Measurements from ENCODE around the gene MMP23B. TPM values are rescaled to one million over a fixed set of nuclear protein-coding genes. Genes with fewer than 3 reads are reported as not detected.

MMP23B gene
- total RNA-seq, 2 donors from 2014 or later: 87.2 to 201 TPM

DNA sequence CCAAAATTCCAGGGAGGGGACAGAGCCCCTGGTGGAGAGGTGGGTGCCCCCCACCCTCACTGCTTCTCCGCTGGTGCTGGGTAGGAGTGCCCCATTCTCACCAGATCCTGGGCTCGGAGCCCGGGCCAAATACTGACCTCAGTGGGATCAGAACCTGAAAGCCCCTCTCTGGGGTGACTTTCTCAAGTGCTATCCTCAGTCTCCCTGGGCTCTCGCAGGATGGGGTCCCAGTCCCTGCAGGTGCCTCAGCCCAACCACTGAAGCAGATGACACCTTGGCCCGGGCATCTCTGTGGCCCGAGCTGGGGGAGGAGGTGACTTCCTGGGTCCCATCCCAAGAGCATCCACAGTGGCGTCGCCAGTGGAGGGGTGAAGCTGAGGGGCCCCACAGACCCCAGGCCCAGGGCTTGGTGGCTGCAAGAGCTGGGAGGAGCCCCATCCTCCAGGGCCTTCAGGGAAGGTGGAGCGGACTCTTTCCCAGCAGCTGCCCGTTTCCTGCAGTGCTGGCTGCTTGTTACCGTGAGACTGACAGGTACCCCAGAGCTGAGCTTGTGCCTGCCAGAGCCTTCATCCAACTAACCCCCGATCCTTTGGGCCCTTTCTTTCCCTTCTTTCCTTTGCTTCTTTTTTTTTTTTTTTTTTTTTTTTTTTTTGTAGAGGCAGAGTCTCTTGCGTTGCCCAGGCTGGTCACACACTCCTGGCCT, 28.2 kb upstream of the MMP23B start:
- Histone ChIP-seq H3K9me3 (no peaks in the 10 kb centered on the region), H3K27me3 (replicated peaks; ENCODE audit: insufficient read depth) (no peaks in the 10 kb centered on the region)
- TF ChIP-seq, protein P1, sequence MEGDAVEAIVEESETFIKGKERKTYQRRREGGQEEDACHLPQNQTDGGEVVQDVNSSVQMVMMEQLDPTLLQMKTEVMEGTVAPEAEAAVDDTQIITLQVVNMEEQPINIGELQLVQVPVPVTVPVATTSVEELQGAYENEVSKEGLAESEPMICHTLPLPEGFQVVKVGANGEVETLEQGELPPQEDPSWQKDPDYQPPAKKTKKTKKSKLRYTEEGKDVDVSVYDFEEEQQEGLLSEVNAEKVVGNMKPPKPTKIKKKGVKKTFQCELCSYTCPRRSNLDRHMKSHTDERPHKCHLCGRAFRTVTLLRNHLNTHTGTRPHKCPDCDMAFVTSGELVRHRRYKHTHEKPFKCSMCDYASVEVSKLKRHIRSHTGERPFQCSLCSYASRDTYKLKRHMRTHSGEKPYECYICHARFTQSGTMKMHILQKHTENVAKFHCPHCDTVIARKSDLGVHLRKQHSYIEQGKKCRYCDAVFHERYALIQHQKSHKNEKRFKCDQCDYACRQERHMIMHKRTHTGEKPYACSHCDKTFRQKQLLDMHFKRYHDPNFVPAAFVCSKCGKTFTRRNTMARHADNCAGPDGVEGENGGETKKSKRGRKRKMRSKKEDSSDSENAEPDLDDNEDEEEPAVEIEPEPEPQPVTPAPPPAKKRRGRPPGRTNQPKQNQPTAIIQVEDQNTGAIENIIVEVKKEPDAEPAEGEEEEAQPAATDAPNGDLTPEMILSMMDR (IDR thresholded peaks at IDR 0.05): no peak

DNA sequence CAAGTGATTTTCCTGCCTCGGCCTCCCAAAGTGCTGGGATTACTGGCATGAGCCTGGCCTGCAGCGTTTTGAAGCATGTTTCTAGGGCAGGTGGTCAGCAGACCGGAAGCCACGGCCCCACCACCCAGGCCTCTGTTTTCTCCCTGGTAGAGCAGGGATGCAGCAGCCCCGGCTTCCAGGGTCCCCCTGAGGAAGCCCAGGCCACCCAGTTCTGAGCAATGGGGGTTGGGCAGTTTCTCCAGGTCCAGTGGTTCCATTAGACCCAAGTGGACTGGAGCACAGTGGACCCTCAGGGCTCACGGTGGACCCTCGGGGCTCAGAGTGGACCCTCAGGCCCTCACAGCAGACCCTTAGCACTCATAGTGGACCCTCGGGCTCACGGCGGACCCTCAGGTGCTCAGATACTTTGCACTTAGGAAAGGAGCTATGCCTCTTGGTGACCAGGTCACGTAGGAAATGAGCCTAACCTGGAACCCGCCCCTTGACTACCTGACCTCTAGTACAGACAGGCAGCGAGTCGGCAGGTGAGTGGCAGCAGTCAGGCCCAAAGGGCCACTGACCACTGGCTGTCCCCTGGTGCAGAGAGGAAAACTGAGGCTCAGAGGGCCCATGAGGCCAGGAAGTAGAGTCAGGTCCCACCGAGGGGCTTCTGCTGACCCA, 27.5 kb upstream of the MMP23B start:
- no peaks in the 10 kb centered on the region for H3K9me3 ChIP-seq
- no peak overlapping the region for H3K27ac ChIP-seq
- no peak overlapping the region for H3K4me3 ChIP-seq
- TF ChIP-seq, protein P1 (IDR thresholded peaks at IDR 0.05): no peak
- H3K4me1 ChIP-seq (ENCODE audit: control insufficient read depth in 1 of 2, low read depth in 2 of 2): peaks cover 0 to 8% of the 10 kb centered on the region in 2 donors
- H3K36me3 ChIP-seq: no peaks in the 10 kb centered on the region
- DNase-seq (ENCODE audit: low spot score): no peak
- ATAC-seq (ENCODE audit: insufficient number of reproducible peaks, low FRiP score, low read depth): no peak
- no peaks in the 10 kb centered on the region for H3K27me3 ChIP-seq (replicated peaks; ENCODE audit: insufficient read depth)

More for the DNA sequence above, 28.2 kb upstream of the MMP23B start:
- no peak for ATAC-seq (ENCODE audit: insufficient number of reproducible peaks, low FRiP score, low read depth)
- peaks cover 0 to 8% of the 10 kb centered on the region in 2 donors for H3K4me1 ChIP-seq (ENCODE audit: control insufficient read depth in 1 of 2, low read depth in 2 of 2)
- no peaks in the 10 kb centered on the region for H3K36me3 ChIP-seq
- DNase-seq (ENCODE audit: low spot score): no peak
- H3K27ac ChIP-seq: no peak overlapping the region
- H3K4me3 ChIP-seq: no peak overlapping the region

DNA sequence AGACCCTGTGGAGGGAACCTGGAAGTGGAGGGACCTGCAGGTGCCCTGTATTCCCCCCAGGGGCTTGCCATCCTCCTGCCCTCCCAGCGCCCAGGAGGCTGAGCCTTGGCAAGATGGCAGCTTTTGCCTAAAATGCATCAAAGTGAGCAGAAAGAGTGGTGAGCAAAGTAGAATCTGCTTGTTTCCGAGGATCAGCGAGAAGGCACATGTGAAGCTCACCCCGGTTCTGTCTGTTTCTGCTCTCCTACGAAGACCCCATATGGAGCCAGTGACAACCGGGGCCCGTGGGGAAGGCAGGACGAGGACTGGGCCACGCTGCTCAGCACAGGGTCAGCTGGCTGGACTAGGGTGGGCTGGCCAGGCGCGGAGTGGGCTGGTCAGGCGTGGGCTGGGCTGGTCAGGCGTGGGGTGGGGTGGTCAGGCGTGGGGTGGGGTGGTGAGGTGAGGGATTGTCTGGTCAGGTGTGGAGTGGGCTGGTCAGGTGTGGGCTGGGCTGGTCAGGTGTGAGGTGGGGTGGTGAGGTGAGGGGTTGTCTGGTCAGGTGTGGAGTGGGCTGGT, 26.9 kb upstream of the MMP23B start:
- H3K36me3 ChIP-seq: no peaks in the 10 kb centered on the region
- TF ChIP-seq, protein P1 (IDR thresholded peaks at IDR 0.05): no peak
- no peak for ATAC-seq (ENCODE audit: insufficient number of reproducible peaks, low FRiP score, low read depth)
- no peaks in the 10 kb centered on the region for H3K9me3 ChIP-seq
- peaks cover 0 to 8% of the 10 kb centered on the region in 2 donors for H3K4me1 ChIP-seq (ENCODE audit: control insufficient read depth in 1 of 2, low read depth in 2 of 2)
- DNase-seq (ENCODE audit: low spot score): no peak
- H3K27me3 ChIP-seq (replicated peaks; ENCODE audit: insufficient read depth): no peaks in the 10 kb centered on the region
- no peak overlapping the region for H3K4me3 ChIP-seq
- H3K27ac ChIP-seq: no peak overlapping the region

DNA sequence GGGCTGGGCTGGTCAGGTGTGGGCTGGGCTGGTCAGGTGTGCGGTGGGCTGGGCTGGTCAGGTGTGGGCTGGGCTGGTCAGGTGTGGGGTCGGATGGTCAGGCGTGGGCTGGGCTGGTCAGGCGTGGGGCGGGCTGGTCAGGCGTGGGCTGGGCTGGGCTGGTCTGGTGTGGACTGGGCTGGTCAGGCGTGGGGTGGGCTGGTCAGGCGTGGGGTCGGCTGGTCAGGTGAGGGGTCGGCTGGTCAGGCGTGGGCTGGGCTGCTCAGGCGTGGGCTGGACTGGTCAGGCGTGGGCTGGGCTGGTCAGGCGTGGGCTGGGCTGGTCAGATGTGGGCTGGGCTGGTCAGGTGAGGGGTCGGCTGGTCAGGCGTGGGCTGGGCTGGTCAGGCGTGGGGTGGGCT, 26.2 kb upstream of the MMP23B start:
- DNase-seq (ENCODE audit: low spot score): no peak
- peaks cover 0 to 3% of the 10 kb centered on the region in 2 donors for H3K4me1 ChIP-seq (ENCODE audit: control insufficient read depth in 1 of 2, low read depth in 2 of 2)
- no peak for ATAC-seq (ENCODE audit: insufficient number of reproducible peaks, low FRiP score, low read depth)
- H3K4me3 ChIP-seq: no peak overlapping the region
- no peaks in the 10 kb centered on the region for H3K36me3 ChIP-seq
- no peak overlapping the region for H3K27ac ChIP-seq
- H3K27me3 ChIP-seq (replicated peaks; ENCODE audit: insufficient read depth): no peaks in the 10 kb centered on the region
- no peaks in the 10 kb centered on the region for H3K9me3 ChIP-seq
- TF ChIP-seq, protein P1 (IDR thresholded peaks at IDR 0.05): no peak

DNA sequence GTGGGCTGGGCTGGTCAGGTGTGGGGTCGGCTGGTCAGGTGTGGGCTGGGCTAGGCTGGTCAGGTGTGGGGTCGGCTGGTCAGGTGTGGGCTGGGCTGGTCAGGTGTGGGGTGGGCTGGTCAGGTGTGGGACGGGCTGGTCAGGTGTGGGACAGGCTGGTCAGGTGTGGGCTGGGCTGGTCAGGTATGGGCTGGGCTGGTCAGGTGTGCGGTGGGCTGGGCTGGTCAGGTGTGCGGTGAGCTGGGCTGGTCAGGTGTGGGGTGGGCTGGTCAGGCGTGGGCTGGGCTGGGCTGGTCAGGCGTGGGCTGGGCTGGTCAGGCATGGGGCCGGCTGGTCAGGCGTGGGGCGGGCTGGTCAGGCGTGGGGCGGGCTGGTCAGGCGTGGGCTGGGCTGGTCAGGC, 25.7 kb upstream of the MMP23B start:
- no peaks in the 10 kb centered on the region for H3K36me3 ChIP-seq
- no peaks in the 10 kb centered on the region for H3K27me3 ChIP-seq (replicated peaks; ENCODE audit: insufficient read depth)
- TF ChIP-seq, protein P1 (IDR thresholded peaks at IDR 0.05): no peak
- ATAC-seq (ENCODE audit: insufficient number of reproducible peaks, low FRiP score, low read depth) (no peak), DNase-seq (ENCODE audit: low spot score) (no peak)
- no peak overlapping the region for H3K27ac ChIP-seq
- no peaks in the 10 kb centered on the region for H3K9me3 ChIP-seq
- no peak overlapping the region for H3K4me3 ChIP-seq
- H3K4me1 ChIP-seq (ENCODE audit: control insufficient read depth in 1 of 2, low read depth in 2 of 2): no peaks in the 10 kb centered on the region

Measured in thoracic aorta (tissue), 2 donors.